Activated T-cell treated with anti-CD3 and anti-CD28 coated beads, Interleukin-2, amount 50 U/mL, for 24 hours (primary cell): ENCODE results near the gene OSBPL6.

Source experiments
- DNase-seq: peaks from one replicate; pipeline ENCODE4 v3.0.0-alpha.2; 2020
- H3K27ac Mint-ChIP-seq: 2 replicates; pipeline ENCODE4 v1.8.0; 2020; ENCODE audit warnings: mild to moderate bottlenecking, mixed read lengths
- H3K27me3 Mint-ChIP-seq: 2 replicates; pipeline ENCODE4 v1.8.0; 2020; ENCODE audit warnings: mixed read lengths
- H3K36me3 Mint-ChIP-seq: 2 replicates; pipeline ENCODE4 v1.8.0; 2020; ENCODE audit warnings: low read depth, mixed read lengths
- H3K4me1 Mint-ChIP-seq: 2 replicates; pipeline ENCODE4 v1.8.0; 2020; ENCODE audit warnings: low read depth, mixed read lengths
- H3K4me3 Mint-ChIP-seq: 2 replicates; pipeline ENCODE4 v1.8.0; 2020; ENCODE audit warnings: mild to moderate bottlenecking, moderate library complexity, mixed read lengths
- H3K9me3 Mint-ChIP-seq: 2 replicates; pipeline ENCODE4 v1.8.0; 2020; ENCODE audit warnings: mixed read lengths

The OSBPL6 gene

GRCh38 chr2:178238750-178239149 is 44.4 kb downstream of the OSBPL6 start:
- no peaks in the 10 kb centered on the region for H3K27me3 Mint-ChIP-seq
- no peaks in the 10 kb centered on the region for H3K36me3 Mint-ChIP-seq
- H3K4me3 Mint-ChIP-seq, result no peak overlapping the region
- DNase-seq, result no peak
- H3K27ac Mint-ChIP-seq, result no peak overlapping the region
- no peaks in the 10 kb centered on the region for H3K9me3 Mint-ChIP-seq
- no peaks in the 10 kb centered on the region for H3K4me1 Mint-ChIP-seq

GRCh38 chr2:178241844-178242551 is 47.7 kb downstream of the OSBPL6 start:
- no peak overlapping the region for H3K4me3 Mint-ChIP-seq
- no peaks in the 10 kb centered on the region for H3K9me3 Mint-ChIP-seq
- no peak for DNase-seq
- H3K36me3 Mint-ChIP-seq, result no peaks in the 10 kb centered on the region
- no peaks in the 10 kb centered on the region for H3K27me3 Mint-ChIP-seq
- no peaks in the 10 kb centered on the region for H3K4me1 Mint-ChIP-seq
- no peak overlapping the region for H3K27ac Mint-ChIP-seq

GRCh38 chr2:178242552-178242883 is 48.2 kb downstream of the OSBPL6 start:
- Mint-ChIP-seq H3K4me3 (no peak overlapping the region), H3K36me3 (no peaks in the 10 kb centered on the region), H3K4me1 (no peaks in the 10 kb centered on the region), H3K27ac (no peak overlapping the region), H3K27me3 (no peaks in the 10 kb centered on the region), H3K9me3 (no peaks in the 10 kb centered on the region)
- no peak for DNase-seq

GRCh38 chr2:178243961-178244360 is 49.6 kb downstream of the OSBPL6 start:
- no peak overlapping the region for H3K4me3 Mint-ChIP-seq

GRCh38 chr2:178244777-178245176 is 50.5 kb downstream of the OSBPL6 start:
- DNase-seq, result no peak
- Mint-ChIP-seq H3K27me3 (no peaks in the 10 kb centered on the region), H3K36me3 (no peaks in the 10 kb centered on the region), H3K9me3 (no peaks in the 10 kb centered on the region), H3K4me3 (no peak overlapping the region), H3K4me1 (no peaks in the 10 kb centered on the region), H3K27ac (no peak overlapping the region)

More at GRCh38 chr2:178243961-178244360, 49.6 kb downstream of the OSBPL6 start:
- no peaks in the 10 kb centered on the region for H3K4me1 Mint-ChIP-seq
- no peak for DNase-seq
- H3K27me3 Mint-ChIP-seq, result no peaks in the 10 kb centered on the region
- H3K27ac Mint-ChIP-seq, result no peak overlapping the region
- no peaks in the 10 kb centered on the region for H3K9me3 Mint-ChIP-seq
- H3K36me3 Mint-ChIP-seq, result no peaks in the 10 kb centered on the region

- Mint-ChIP-seq H3K27ac (no peak overlapping the region), H3K36me3 (no peaks in the 10 kb centered on the region), H3K9me3 (no peaks in the 10 kb centered on the region), H3K4me1 (no peaks in the 10 kb centered on the region), H3K27me3 (peaks cover 5% of the 10 kb centered on the region), H3K4me3 (no peak overlapping the region)
- no peak for DNase-seq
These were observed 52.4 kb downstream of the OSBPL6 start for GRCh38 chr2:178246696-178247095.

GRCh38 chr2:178247250-178247649 is 52.9 kb downstream of the OSBPL6 start:
- Mint-ChIP-seq H3K36me3 (no peaks in the 10 kb centered on the region), H3K27me3 (peaks cover 5% of the 10 kb centered on the region), H3K4me1 (no peaks in the 10 kb centered on the region), H3K9me3 (no peaks in the 10 kb centered on the region), H3K4me3 (no peak overlapping the region), H3K27ac (no peak overlapping the region)
- DNase-seq, result no peak

GRCh38 chr2:178250429-178250828 is 56.1 kb downstream of the OSBPL6 start:
- H3K27me3 Mint-ChIP-seq, result peaks cover 5% of the 10 kb centered on the region

GRCh38 chr2:178251151-178251955 is 57.0 kb downstream of the OSBPL6 start:
- Mint-ChIP-seq H3K36me3 (no peaks in the 10 kb centered on the region), H3K27me3 (peaks cover 5% of the 10 kb centered on the region), H3K4me3 (no peak overlapping the region), H3K27ac (no peak overlapping the region), H3K4me1 (no peaks in the 10 kb centered on the region), H3K9me3 (no peaks in the 10 kb centered on the region)
- DNase-seq, result no peak

More at GRCh38 chr2:178250429-178250828, 56.1 kb downstream of the OSBPL6 start:
- no peaks in the 10 kb centered on the region for H3K36me3 Mint-ChIP-seq
- no peak for DNase-seq
- H3K4me1 Mint-ChIP-seq, result no peaks in the 10 kb centered on the region
- no peak overlapping the region for H3K27ac Mint-ChIP-seq
- no peaks in the 10 kb centered on the region for H3K9me3 Mint-ChIP-seq
- no peak overlapping the region for H3K4me3 Mint-ChIP-seq

GRCh38 chr2:178256382-178257042 is 62.2 kb downstream of the OSBPL6 start:
- H3K9me3 Mint-ChIP-seq, result no peaks in the 10 kb centered on the region
- H3K4me1 Mint-ChIP-seq, result no peaks in the 10 kb centered on the region
- H3K27me3 Mint-ChIP-seq, result no peaks in the 10 kb centered on the region
- DNase-seq, result no peak
- no peaks in the 10 kb centered on the region for H3K36me3 Mint-ChIP-seq
- no peak overlapping the region for H3K4me3 Mint-ChIP-seq
- no peak overlapping the region for H3K27ac Mint-ChIP-seq

GRCh38 chr2:178257127-178257526 is 62.8 kb downstream of the OSBPL6 start:
- Mint-ChIP-seq H3K36me3 (no peaks in the 10 kb centered on the region), H3K4me1 (no peaks in the 10 kb centered on the region), H3K9me3 (no peaks in the 10 kb centered on the region), H3K4me3 (no peak overlapping the region), H3K27ac (no peak overlapping the region), H3K27me3 (no peaks in the 10 kb centered on the region)
- DNase-seq, result no peak

- no peak for DNase-seq
- Mint-ChIP-seq H3K4me1 (no peaks in the 10 kb centered on the region), H3K9me3 (no peaks in the 10 kb centered on the region), H3K27me3 (no peaks in the 10 kb centered on the region), H3K4me3 (no peak overlapping the region), H3K27ac (no peak overlapping the region), H3K36me3 (no peaks in the 10 kb centered on the region)
These were observed 64.6 kb downstream of the OSBPL6 start for GRCh38 chr2:178258916-178259315.

- no peak for DNase-seq
- Mint-ChIP-seq H3K27me3 (no peaks in the 10 kb centered on the region), H3K4me3 (no peak overlapping the region), H3K27ac (no peak overlapping the region), H3K36me3 (no peaks in the 10 kb centered on the region), H3K9me3 (no peaks in the 10 kb centered on the region), H3K4me1 (no peaks in the 10 kb centered on the region)
These were observed 69.0 kb downstream of the OSBPL6 start for GRCh38 chr2:178263159-178263860.

GRCh38 chr2:178264211-178264610 is 69.9 kb downstream of the OSBPL6 start:
- H3K27ac Mint-ChIP-seq, result no peak overlapping the region
- no peaks in the 10 kb centered on the region for H3K27me3 Mint-ChIP-seq
- no peak for DNase-seq
- H3K9me3 Mint-ChIP-seq, result no peaks in the 10 kb centered on the region
- no peak overlapping the region for H3K4me3 Mint-ChIP-seq
- no peaks in the 10 kb centered on the region for H3K4me1 Mint-ChIP-seq
- H3K36me3 Mint-ChIP-seq, result no peaks in the 10 kb centered on the region
